Pons (tissue), 1 donor: ENCODE measurements around the gene MYBPC3.

Source experiments
- DNase-seq: peaks from one replicate; pipeline ENCODE4 v3.0.0-alpha.2; 2016; ENCODE audit warnings: low spot score

The MYBPC3 gene

GRCh38 chr11:47357985-47358730 lies 5.7 kb upstream of the MYBPC3 start:
- no peak for DNase-seq

- no peak for DNase-seq
Measured at GRCh38 chr11:47356998-47357329, 4.5 kb upstream of the MYBPC3 start.

- no peak for DNase-seq
Measured at GRCh38 chr11:47356129-47356997, 3.9 kb upstream of the MYBPC3 start.

- DNase-seq: peak; percentile 88
Measured at GRCh38 chr11:47355283-47356128, 3.0 kb upstream of the MYBPC3 start.

GRCh38 chr11:47354913-47355282 lies 2.4 kb upstream of the MYBPC3 start:
- no peak for DNase-seq

- no peak for DNase-seq
Measured at GRCh38 chr11:47353978-47354774, 1.7 kb upstream of the MYBPC3 start.

- no peak for DNase-seq
Measured at GRCh38 chr11:47351156-47352126, 1.1 kb downstream of the MYBPC3 start.

- no peak for DNase-seq
Measured at GRCh38 chr11:47350315-47350714, 2.2 kb downstream of the MYBPC3 start.

GRCh38 chr11:47349521-47350095 lies 2.9 kb downstream of the MYBPC3 start:
- no peak for DNase-seq

GRCh38 chr11:47348859-47349258 lies 3.6 kb downstream of the MYBPC3 start:
- DNase-seq: no peak

- no peak for DNase-seq
Measured at GRCh38 chr11:47348131-47348802, 4.2 kb downstream of the MYBPC3 start.

- no peak for DNase-seq
Measured at GRCh38 chr11:47347137-47347536, 5.4 kb downstream of the MYBPC3 start.

- DNase-seq: no peak
Measured at GRCh38 chr11:47345890-47346563, 6.5 kb downstream of the MYBPC3 start.

GRCh38 chr11:47342854-47343253 lies 9.6 kb downstream of the MYBPC3 start:
- no peak for DNase-seq

GRCh38 chr11:47342036-47342803 lies 10.3 kb downstream of the MYBPC3 start:
- DNase-seq: no peak

GRCh38 chr11:47340980-47341775 lies 11.3 kb downstream of the MYBPC3 start:
- no peak for DNase-seq

- no peak for DNase-seq
Measured at GRCh38 chr11:47340010-47340409, 12.5 kb downstream of the MYBPC3 start.
